Ovary (tissue), 9 donors: ENCODE results near the gene RNASEH2A. TPM values are rescaled to one million over a fixed set of nuclear protein-coding genes. Genes with fewer than 3 reads are reported as not detected.
"Not testable (repeated sequence)": the region's sequence is repeated elsewhere in the genome, so short reads cannot be mapped to it uniquely, and the experiment has no call there.

Source experiments
- DNase-seq, 5 donors: peaks; one replicate each; pipeline ENCODE4 v3.0.0-alpha.2; 2019 to 2020
- H3K27ac ChIP-seq, 2 donors: fragments of 200-600 bp; one replicate each; pipeline versions ENCODE4 v1.5.1 to v1.8.0; 2019 to 2022
- H3K27me3 ChIP-seq: fragments of 200-600 bp; one replicate; pipeline ENCODE4 v1.8.0; 2022
- H3K36me3 ChIP-seq: fragments of 200-600 bp; sonication (generic); one replicate; pipeline ENCODE4 v1.5.1; 2019
- H3K4me1 ChIP-seq: one replicate; pipeline ENCODE4 v1.8.1; 2013; ENCODE audit warnings: mild to moderate bottlenecking, moderate library complexity; ENCODE audit not compliant: insufficient read depth
- H3K4me3 ChIP-seq: fragments of 200-600 bp; sonication (generic); one replicate; pipeline ENCODE4 v1.5.1; 2017
- H3K9me3 ChIP-seq, 2 donors: fragments of 200-600 bp in 1 of 2; sonication (generic) in 1 of 2; one replicate each; pipeline versions ENCODE4 v1.5.1 to v1.8.1; 2013 to 2019; ENCODE audit warnings: mild to moderate bottlenecking in 1 of 2, moderate library complexity in 1 of 2
- EP300 ChIP-seq: sonication (generic); formaldehyde crosslinking; IDR thresholded peaks from one replicate; pipeline ENCODE4 v1.6.1; 2017; ENCODE audit warnings: antibody characterized with exemption
- POLR2A ChIP-seq: fragments of 450-650 bp; IDR thresholded peaks from one replicate; pipeline ENCODE4 v1.6.1; 2017; ENCODE audit warnings: antibody characterized with exemption, mild to moderate bottlenecking, moderate library complexity
- WGBS, 3 donors: extraction: QIAGEN DNeasy Blood & Tissue Kit in 1 of 3; methylation state at CpG; one replicate each; pipeline versions ENCODE4 v1.1.5 to v1.1.7; 2013 to 2017; 5-methylcytosine and 5-hydroxymethylcytosine counted together
- intact Hi-C, 4 donors: fragments of 100-400 bp; cut with DNase I; formaldehyde crosslinking; loops; one replicate each; pipeline versions ENCODE4 v1.11.0 to v1.15.1; 2022 to 2023
- polyA plus RNA-seq, 2 donors: library from polyadenylated mRNA; stranded (reverse); fragments of 200-250 nt in 1 of 2; fragments of 350-450 nt in 1 of 2; fragmentation: Illumina TruSeq in 1 of 2; extraction: RNeasy Lipid Tissue Mini Kit (QIAGEN cat#74804) in 1 of 2; gene quantifications; one replicate each; pipeline ENCODE4 v1.2.3, GENCODE V29; 2013 to 2014
- total RNA-seq, 7 donors: library from RNA; depleted of rRNA in 2 of 7; stranded (reverse); fragments of >200 nt in 2 of 7; fragmentation: NEBNext Ultra II Directional in 3 of 7; extraction: Animal tissue kit (Norgen Biotek cat#: 25700) in 3 of 7; gene quantifications; one replicate each; pipeline versions ENCODE4 v1.1.0 to v1.2.4, GENCODE V29; 2016 to 2023
- TF ChIP-seq, protein P1 (sequence below), 3 donors: fragments of 450-650 bp in 2 of 3; fragments of 200-600 bp in 1 of 3; IDR thresholded peaks; one replicate each; pipeline versions ENCODE4 v1.5.1 to v1.8.0; 2016 to 2022; ENCODE audit warnings: antibody characterized with exemption in 3 of 3, mild to moderate bottlenecking in 1 of 3
- donor health status: DM: no; HTN: no; CAD: no; lungs with moderate emphysema.
- donor health status: DM: no; HTN: no; CAD: no.
- donor health status: Bipolar disorder and iron deficiency.
- donor health status: DM: yes; HTN: yes; CAD: no.
- donor health status: DM: no; HTN: no; CAD: no.
- donor health status: DM: yes; HTN: yes; CAD: no.

The RNASEH2A gene
- total and polyA plus RNA-seq, 9 donors = 1.2 to 12.2 (median 7.7) TPM

DNA sequence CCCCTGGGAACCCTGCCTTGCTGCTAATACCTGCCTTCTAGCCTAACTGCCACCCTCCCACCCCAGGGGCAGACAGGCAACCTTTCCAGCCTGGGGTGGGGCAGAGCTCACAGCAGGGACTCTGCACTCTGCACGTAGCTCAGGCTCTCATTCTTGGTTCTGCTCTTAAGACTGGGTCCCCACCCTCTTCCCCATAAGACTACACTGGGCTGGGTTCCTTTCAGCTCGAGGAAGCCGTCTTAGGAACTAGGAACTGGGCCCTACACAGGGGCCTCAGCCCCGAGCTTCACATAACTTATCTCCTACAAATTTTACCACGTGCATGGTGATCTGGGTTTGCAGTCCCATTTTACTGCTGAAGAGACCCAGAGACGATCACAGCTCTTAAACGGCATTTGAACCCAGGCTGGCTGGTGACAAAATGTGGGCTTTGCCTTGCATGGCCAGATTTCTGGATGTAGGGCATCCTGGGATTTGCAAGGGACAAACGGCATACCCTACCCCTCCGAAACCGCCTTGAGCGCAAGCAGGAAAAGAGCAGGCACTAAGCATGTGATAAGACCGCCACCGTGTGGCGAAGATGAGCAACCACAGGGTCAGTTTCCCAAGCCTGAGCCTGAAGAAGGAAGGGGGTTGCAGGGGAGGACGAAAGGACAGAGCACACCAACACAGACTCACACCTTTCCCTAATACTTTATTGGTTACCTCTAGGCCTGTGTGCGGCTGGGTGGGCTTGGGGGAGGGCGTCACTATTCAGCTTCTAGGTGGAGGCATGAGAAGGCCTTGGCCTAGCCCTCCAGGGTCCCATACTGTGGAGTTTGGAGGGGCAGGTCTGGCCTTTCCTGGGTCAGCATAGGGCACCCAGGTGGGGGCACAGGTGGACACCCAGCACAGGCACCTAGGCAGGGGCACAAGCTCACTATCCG is 10.0 kb upstream of the RNASEH2A start:
- WGBS, 3 donors = 7 to 9% (median 7%) methylated on average over 18 of the region's 18 CpGs
- TF ChIP-seq, protein P1, sequence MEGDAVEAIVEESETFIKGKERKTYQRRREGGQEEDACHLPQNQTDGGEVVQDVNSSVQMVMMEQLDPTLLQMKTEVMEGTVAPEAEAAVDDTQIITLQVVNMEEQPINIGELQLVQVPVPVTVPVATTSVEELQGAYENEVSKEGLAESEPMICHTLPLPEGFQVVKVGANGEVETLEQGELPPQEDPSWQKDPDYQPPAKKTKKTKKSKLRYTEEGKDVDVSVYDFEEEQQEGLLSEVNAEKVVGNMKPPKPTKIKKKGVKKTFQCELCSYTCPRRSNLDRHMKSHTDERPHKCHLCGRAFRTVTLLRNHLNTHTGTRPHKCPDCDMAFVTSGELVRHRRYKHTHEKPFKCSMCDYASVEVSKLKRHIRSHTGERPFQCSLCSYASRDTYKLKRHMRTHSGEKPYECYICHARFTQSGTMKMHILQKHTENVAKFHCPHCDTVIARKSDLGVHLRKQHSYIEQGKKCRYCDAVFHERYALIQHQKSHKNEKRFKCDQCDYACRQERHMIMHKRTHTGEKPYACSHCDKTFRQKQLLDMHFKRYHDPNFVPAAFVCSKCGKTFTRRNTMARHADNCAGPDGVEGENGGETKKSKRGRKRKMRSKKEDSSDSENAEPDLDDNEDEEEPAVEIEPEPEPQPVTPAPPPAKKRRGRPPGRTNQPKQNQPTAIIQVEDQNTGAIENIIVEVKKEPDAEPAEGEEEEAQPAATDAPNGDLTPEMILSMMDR (IDR thresholded peaks at IDR 0.05) = peak; percentile 89 to 96 (median 94)
- TF ChIP-seq EP300 (no peak), POLR2A (peak; percentile 21)
- peak; percentile 73 to 83 (median 81) for DNase-seq
- H3K4me1 ChIP-seq = peaks cover 4% of the 10 kb centered on the region
- no peaks in the 10 kb centered on the region for H3K9me3 ChIP-seq
- no peaks in the 10 kb centered on the region for H3K36me3 ChIP-seq
- intact Hi-C loops = loop anchor here in 3 of 4 donors (1.0 to 5.0 kb wide), 3 partner anchors 19 to 34 kb away; no protein-coding TSS in a partner anchor
- no peaks in the 10 kb centered on the region for H3K27me3 ChIP-seq
- H3K27ac ChIP-seq = peak overlapping the region in 1 of 2 donors; percentile 42
- H3K4me3 ChIP-seq = no peak overlapping the region

DNA sequence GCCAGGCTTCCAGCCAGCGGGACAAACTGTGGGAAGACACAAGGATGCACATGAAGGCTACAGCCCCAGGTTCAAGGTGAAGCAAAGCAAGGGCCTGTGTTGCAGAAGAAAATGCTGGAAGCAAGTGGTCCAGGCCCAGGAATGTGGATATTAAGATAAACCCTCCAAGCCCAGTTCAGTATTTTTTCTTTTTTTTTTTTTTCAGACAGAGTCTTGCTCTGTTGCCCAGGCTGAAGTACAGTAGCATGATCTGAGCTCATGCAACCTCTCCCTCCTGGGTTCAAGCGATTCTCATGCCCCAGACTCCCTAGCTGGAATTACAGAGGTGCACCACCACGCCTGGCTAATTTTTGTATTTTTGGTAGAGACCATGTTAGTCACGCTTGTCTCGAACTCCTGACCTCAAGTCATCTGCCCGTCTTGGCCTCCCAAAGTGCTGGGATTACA is 9.2 kb upstream of the RNASEH2A start:
- Histone ChIP-seq H3K4me1 (peaks cover 4% of the 10 kb centered on the region), H3K4me3 (no peak overlapping the region), H3K27me3 (no peaks in the 10 kb centered on the region), H3K27ac (no peak overlapping the region), H3K36me3 (no peaks in the 10 kb centered on the region), H3K9me3 (no peaks in the 10 kb centered on the region)
- 88 to 91% (median 89%) methylated on average over 6 of the region's 6 CpGs for WGBS, 3 donors
- intact Hi-C loops = loop anchor here in 3 of 4 donors (2.0 to 5.0 kb wide), 2 partner anchors 20 to 35 kb away; no protein-coding TSS in a partner anchor
- DNase-seq = peak in 2 of 5 donors; percentile 20 to 32
- TF ChIP-seq POLR2A = no peak
- TF ChIP-seq EP300 = no peak
- TF ChIP-seq, protein P1 (IDR thresholded peaks at IDR 0.05) = no peak

DNA sequence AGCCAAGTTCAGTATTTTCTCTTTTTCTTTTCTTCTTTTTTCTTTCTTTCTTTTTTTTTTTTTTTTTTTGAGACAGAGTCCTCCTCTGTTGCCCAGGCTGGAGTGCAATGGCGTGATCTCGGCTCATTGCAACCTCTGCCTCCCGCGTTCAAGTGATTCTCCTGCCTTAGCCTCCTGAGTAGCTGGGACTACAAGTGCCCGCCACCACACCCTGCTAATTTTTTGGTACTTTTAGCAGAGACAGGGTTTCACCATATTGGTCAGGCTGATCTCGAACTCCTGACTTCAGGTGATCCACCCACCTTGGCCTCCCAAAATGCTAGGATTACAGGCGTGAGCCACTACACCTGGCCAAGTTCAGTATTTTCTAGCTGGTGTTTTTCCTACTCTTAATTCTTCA is 8.8 kb upstream of the RNASEH2A start:
- not testable (repeated sequence) for H3K9me3 ChIP-seq, H3K27ac ChIP-seq, H3K4me3 ChIP-seq, H3K27me3 ChIP-seq, H3K36me3 ChIP-seq, H3K4me1 ChIP-seq
- WGBS, 3 donors = 90 to 94% (median 93%) methylated on average over 7 of the region's 7 CpGs
- intact Hi-C loops = loop anchor here in 3 of 4 donors (2.0 to 5.0 kb wide), 2 partner anchors 21 to 35 kb away; no protein-coding TSS in a partner anchor
- peak in 1 of 5 donors; percentile 27 for DNase-seq

DNA sequence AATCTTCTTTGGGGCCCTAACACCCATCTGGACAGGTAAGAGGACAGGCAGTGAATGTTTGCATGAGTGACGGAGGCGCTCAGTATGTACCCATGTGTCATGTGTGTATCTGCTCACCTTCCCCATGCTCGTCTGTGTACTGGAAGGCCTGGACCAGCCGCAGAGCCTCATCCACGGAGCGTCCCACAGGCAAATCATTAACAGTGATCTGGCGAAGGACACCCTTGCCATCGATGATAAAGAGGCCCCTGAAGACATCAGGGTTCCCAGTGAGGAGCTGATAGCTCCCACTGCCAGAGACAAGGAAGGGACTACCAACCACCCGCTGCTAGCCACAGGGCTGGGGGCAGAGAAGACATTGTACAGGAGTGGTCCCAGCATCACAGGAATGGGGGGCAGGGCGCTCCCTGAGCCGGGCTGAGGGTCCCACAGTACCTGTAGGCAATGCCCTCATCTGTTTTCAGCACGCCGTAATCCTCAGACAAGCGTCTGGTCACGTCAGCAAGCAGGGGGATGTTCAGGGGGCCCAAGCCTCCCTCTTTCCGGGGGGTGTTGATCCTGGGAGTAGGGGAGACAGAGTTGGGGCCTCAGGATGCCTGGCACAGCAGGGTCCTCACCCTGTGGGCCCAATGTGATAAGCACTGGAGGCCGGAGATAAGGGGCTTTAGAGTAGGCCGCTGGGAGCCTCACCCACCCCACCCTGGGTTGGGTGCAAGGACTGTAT is 6.5 kb upstream of the RNASEH2A start:
- Histone ChIP-seq H3K36me3 (no peaks in the 10 kb centered on the region), H3K27me3 (no peaks in the 10 kb centered on the region), H3K9me3 (no peaks in the 10 kb centered on the region), H3K27ac (no peak overlapping the region), H3K4me3 (no peak overlapping the region), H3K4me1 (peaks cover 4% of the 10 kb centered on the region)
- peak in 2 of 5 donors; percentile 25 to 29 for DNase-seq
- TF ChIP-seq, protein P1 (IDR thresholded peaks at IDR 0.05) = no peak
- no peak for TF ChIP-seq EP300
- TF ChIP-seq POLR2A = no peak
- intact Hi-C loops = loop anchor here (5.0 kb wide), 2 partner anchors 33 to 38 kb away; no protein-coding TSS in a partner anchor
- WGBS, 3 donors = 83 to 87% (median 83%) methylated on average over 18 of the region's 18 CpGs
